Heart left ventricle (tissue), 13 donors: ENCODE results near the gene CEP89.

ENCODE experiments used
- POLR2A ChIP-seq, 2 donors: fragments of 450-650 bp; IDR thresholded peaks; one replicate each; pipeline ENCODE4 v1.6.1; 2017; ENCODE audit warnings: antibody characterized with exemption in 2 of 2, mild to moderate bottlenecking in 2 of 2, moderate library complexity in 2 of 2
- TF ChIP-seq, protein P1 (sequence below), 12 donors: fragments of 200-600 bp; sonication (generic) in 4 of 12; IDR thresholded peaks; one replicate each; pipeline versions ENCODE4 v1.5.0 to v1.8.0; 2018 to 2022; ENCODE audit warnings: antibody characterized with exemption in 12 of 12, mild to moderate bottlenecking in 5 of 12
- donor health status: ischemic (EF 13 %, LVEDD 7.1; RV severe dilation, severe dysfunction).
- donor health status: DM: no; HTN: yes; CAD: no.
- donor health status: DM: no; HTN: no; CAD: no.
- donor health status: ischemic (EF 25% LVEDD 6.9; RV normal size, moderate dysfunction).
- donor health status: ischemic (EF 25% LVEDD 5.7; RV mildly dilated, moderate dysfunction).
- donor health status: ischemic (EF 35%, LVEDD 5.7; RV mildly dilated, moderate dysfunction).
- donor health status: nonischemic (EF 11% LVEDD 7.7; RV severe dilation, severe dysfunction).
- donor health status: DM: yes; HTN: yes; CAD: no.
- donor health status: PGD.
- donor health status: ischemic (EF 29% LVEDD 5.4; RV normal size, mild dysfunction).
- donor health status: nonischemic (EF 23%, LVEDD 6.1; RV moderate dilation, normal function).

DNA sequence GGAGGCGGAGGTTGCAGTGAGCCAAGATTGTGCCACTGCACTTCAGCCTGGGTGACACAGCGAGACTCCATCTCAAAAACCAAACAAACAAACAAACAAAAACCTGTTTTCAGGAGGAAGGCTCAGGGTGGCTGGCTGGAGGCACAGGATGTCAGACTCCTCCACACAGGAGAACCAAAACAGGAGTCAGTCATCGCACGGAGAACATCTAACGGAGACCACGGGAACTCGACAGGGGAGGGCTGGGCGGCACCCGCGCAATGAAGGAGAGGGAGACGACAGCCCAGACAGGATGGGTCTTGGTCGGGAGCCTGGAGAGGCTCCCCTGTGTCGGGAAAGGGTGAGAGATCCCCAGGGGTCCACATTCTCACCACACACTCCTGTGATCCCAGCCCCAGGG is 81.4 kb downstream of the CEP89 start:
- TF ChIP-seq, protein P1, sequence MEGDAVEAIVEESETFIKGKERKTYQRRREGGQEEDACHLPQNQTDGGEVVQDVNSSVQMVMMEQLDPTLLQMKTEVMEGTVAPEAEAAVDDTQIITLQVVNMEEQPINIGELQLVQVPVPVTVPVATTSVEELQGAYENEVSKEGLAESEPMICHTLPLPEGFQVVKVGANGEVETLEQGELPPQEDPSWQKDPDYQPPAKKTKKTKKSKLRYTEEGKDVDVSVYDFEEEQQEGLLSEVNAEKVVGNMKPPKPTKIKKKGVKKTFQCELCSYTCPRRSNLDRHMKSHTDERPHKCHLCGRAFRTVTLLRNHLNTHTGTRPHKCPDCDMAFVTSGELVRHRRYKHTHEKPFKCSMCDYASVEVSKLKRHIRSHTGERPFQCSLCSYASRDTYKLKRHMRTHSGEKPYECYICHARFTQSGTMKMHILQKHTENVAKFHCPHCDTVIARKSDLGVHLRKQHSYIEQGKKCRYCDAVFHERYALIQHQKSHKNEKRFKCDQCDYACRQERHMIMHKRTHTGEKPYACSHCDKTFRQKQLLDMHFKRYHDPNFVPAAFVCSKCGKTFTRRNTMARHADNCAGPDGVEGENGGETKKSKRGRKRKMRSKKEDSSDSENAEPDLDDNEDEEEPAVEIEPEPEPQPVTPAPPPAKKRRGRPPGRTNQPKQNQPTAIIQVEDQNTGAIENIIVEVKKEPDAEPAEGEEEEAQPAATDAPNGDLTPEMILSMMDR (IDR thresholded peaks at IDR 0.05): no peak
- no peak for TF ChIP-seq POLR2A (IDR thresholded peaks at IDR 0.05)
